Mesenchymal stem cell (in vitro differentiated cells and primary cell): ENCODE measurements around the gene TENT5A. TPM values are rescaled to one million over a fixed set of nuclear protein-coding genes. Genes with fewer than 3 reads are reported as not detected.

Experiments
- DNase-seq: peaks from one replicate; pipeline ENCODE4 v3.0.0-alpha.2; 2013
- H2AFZ ChIP-seq: one replicate; pipeline ENCODE4 v1.6.1; 2013; ENCODE audit warnings: low read depth, mild to moderate bottlenecking, control low read depth, inconsistent platforms, low read length, moderate library complexity
- H2AK5ac ChIP-seq: 2 replicates; pipeline ENCODE4 v1.6.1; 2013; ENCODE audit warnings: low read length, moderate library complexity, mild to moderate bottlenecking, inconsistent platforms; ENCODE audit not compliant: severe bottlenecking
- H2BK120ac ChIP-seq: one replicate; pipeline ENCODE4 v1.6.1; 2013; ENCODE audit warnings: low read depth, mild to moderate bottlenecking, inconsistent platforms, low read length, moderate library complexity
- H2BK12ac ChIP-seq, 2 experiments: one replicate each; pipeline ENCODE4 v1.6.1; 2013; ENCODE audit warnings: inconsistent platforms in 2 of 2, low read length in 2 of 2, mild to moderate bottlenecking in 2 of 2, moderate library complexity in 2 of 2, control low read depth in 1 of 2
- H2BK15ac ChIP-seq: one replicate; pipeline ENCODE4 v1.6.1; 2013; ENCODE audit warnings: mild to moderate bottlenecking, low read depth, inconsistent platforms; ENCODE audit not compliant: poor library complexity, severe bottlenecking
- H2BK5ac ChIP-seq: 2 replicates; pipeline ENCODE4 v1.6.1; 2013; ENCODE audit warnings: low read depth, mild to moderate bottlenecking, low read length, control low read depth, inconsistent platforms; ENCODE audit not compliant: poor library complexity, severe bottlenecking
- H3K14ac ChIP-seq, 2 experiments: one replicate each; pipeline ENCODE4 v1.6.1; 2013; ENCODE audit warnings: inconsistent platforms in 2 of 2, low read length in 2 of 2, control low read depth in 1 of 2, mild to moderate bottlenecking in 1 of 2, moderate library complexity in 1 of 2
- H3K18ac ChIP-seq, 2 experiments: one replicate each; pipeline ENCODE4 v1.6.1; 2013; ENCODE audit warnings: inconsistent platforms in 2 of 2, low read length in 2 of 2, control low read depth in 1 of 2, low read depth in 1 of 2, mild to moderate bottlenecking in 1 of 2
- H3K23ac ChIP-seq, 2 experiments: one replicate each; pipeline ENCODE4 v1.6.1; 2013; ENCODE audit warnings: inconsistent platforms in 2 of 2, low read length in 2 of 2, mild to moderate bottlenecking in 2 of 2, moderate library complexity in 2 of 2, control low read depth in 1 of 2
- H3K27ac ChIP-seq: 2 replicates; pipeline ENCODE4 v1.5.1; 2013; ENCODE audit warnings: mild to moderate bottlenecking, moderate library complexity, low read length, control low read depth, inconsistent platforms; ENCODE audit not compliant: poor library complexity, severe bottlenecking
- H3K27me3 ChIP-seq, 2 experiments: 2 replicates each; pipeline versions ENCODE4 v1.6.1 to v1.7.0; 2013; ENCODE audit warnings: low read length in 2 of 2, mild to moderate bottlenecking in 2 of 2, moderate library complexity in 2 of 2, control low read depth in 1 of 2, inconsistent platforms in 1 of 2; ENCODE audit not compliant: control insufficient read depth in 1 of 2, insufficient read depth in 1 of 2
- H3K36me3 ChIP-seq, 2 experiments: 2 replicates each; pipeline versions ENCODE4 v1.6.1 to v1.7.0; 2013; ENCODE audit warnings: low read length in 2 of 2, control low read depth in 1 of 2, inconsistent platforms in 1 of 2, low read depth in 1 of 2, mild to moderate bottlenecking in 1 of 2; ENCODE audit not compliant: insufficient read depth in 2 of 2, control insufficient read depth in 1 of 2
- H3K4ac ChIP-seq, 2 experiments: one replicate each; pipeline ENCODE4 v1.6.1; 2013; ENCODE audit warnings: inconsistent platforms in 2 of 2, low read length in 2 of 2, mild to moderate bottlenecking in 2 of 2, moderate library complexity in 2 of 2, control low read depth in 1 of 2, low read depth in 1 of 2
- H3K4me1 ChIP-seq: 2 replicates; pipeline ENCODE4 v1.6.1; 2013; ENCODE audit warnings: low read depth, low read length, control low read depth; ENCODE audit not compliant: control insufficient read depth, insufficient read depth
- H3K4me2 ChIP-seq: 2 replicates; pipeline ENCODE4 v1.6.1; 2013; ENCODE audit warnings: low read length, mild to moderate bottlenecking, inconsistent platforms; ENCODE audit not compliant: poor library complexity, severe bottlenecking
- H3K4me3 ChIP-seq, 2 experiments: 2 replicates each; pipeline versions ENCODE4 v1.5.1 to v1.7.0; 2013; ENCODE audit warnings: low read length in 2 of 2, mild to moderate bottlenecking in 2 of 2, control low read depth in 1 of 2, low read depth in 1 of 2; ENCODE audit not compliant: insufficient read depth in 1 of 2
- H3K79me1 ChIP-seq: replicated peaks from 2 replicates; pipeline ENCODE4 v1.6.1; 2013; ENCODE audit warnings: mild to moderate bottlenecking, control low read depth, low read length, inconsistent platforms; ENCODE audit not compliant: poor library complexity, severe bottlenecking
- H3K9ac ChIP-seq: 2 replicates; pipeline ENCODE4 v1.7.0; 2013; ENCODE audit warnings: mild to moderate bottlenecking, low read length, moderate library complexity
- H3K9me3 ChIP-seq: 2 replicates; pipeline ENCODE4 v1.7.0; 2013; ENCODE audit warnings: mild to moderate bottlenecking, low read length; ENCODE audit not compliant: control insufficient read depth
- H4K8ac ChIP-seq: one replicate; pipeline ENCODE4 v1.6.1; 2013; ENCODE audit warnings: inconsistent platforms, mild to moderate bottlenecking, low read length, moderate library complexity
- H4K91ac ChIP-seq: one replicate; pipeline ENCODE4 v1.6.1; 2013; ENCODE audit warnings: mild to moderate bottlenecking, low read length, inconsistent platforms
- WGBS: methylation state at CpG from one replicate; pipeline ENCODE4 v1.1.7; 2013; ENCODE audit warnings: mixed read lengths; 5-methylcytosine and 5-hydroxymethylcytosine counted together
- polyA plus RNA-seq, 2 experiments: library from polyadenylated mRNA; stranded (reverse); fragments of 200-250 nt; gene quantifications; one replicate each; pipeline ENCODE4 v1.2.3, GENCODE V29; 2013

The TENT5A gene
- polyA plus RNA-seq (2013, experiment 1 of 2): 21.2 TPM
- polyA plus RNA-seq (2013, experiment 2 of 2): 20.8 TPM

GRCh38 chr6:81752084-81752920 lies at the start of gene TENT5A:
TSS of gene TENT5A (minus strand) at chr6:81752681. CDS start at chr6:81752141, 540 bp downstream.
- Histone ChIP-seq H3K4me1 (peaks cover 10% of the 10 kb centered on the region), H3K18ac (peak within 1 kb of the TSS; percentile 71 to 96), H3K27ac (peak within 1 kb of the TSS; percentile 86), H4K8ac (peak within 1 kb of the TSS; percentile 88), H3K4me2 (peak within 1 kb of the TSS; percentile 76), H3K4ac (peak within 1 kb of the TSS; percentile 58 to 94), H3K23ac (peak within 1 kb of the TSS in 1 of 2 experiments; percentile 99), H3K9me3 (no peaks in the 10 kb centered on the region), H2BK12ac (peak within 1 kb of the TSS; percentile 21 to 82), H4K91ac (peak within 1 kb of the TSS; percentile 57), H3K27me3 (no peaks in the 10 kb centered on the region), H2AK5ac (no peak within 1 kb of the TSS), H2BK15ac (peak within 1 kb of the TSS; percentile 63), H3K9ac (peak within 1 kb of the TSS; percentile 95), H3K79me1 (peaks cover 7% of the 10 kb centered on the region), H3K4me3 (peak within 1 kb of the TSS; percentile 94 to 97), H2BK120ac (no peak within 1 kb of the TSS), H3K36me3 (peaks cover 0 to 29% of the 10 kb centered on the region in 2 experiments), H3K14ac (peak within 1 kb of the TSS in 1 of 2 experiments; percentile 96), H2AFZ (peak within 1 kb of the TSS; percentile 66), H2BK5ac (no peak within 1 kb of the TSS)
- peak; percentile 95 for DNase-seq
- WGBS: under 1% methylated on average over 53 of the region's 77 CpGs

GRCh38 chr6:81801489-81801888 lies 49.0 kb upstream of the TENT5A start:
- H3K4me3 ChIP-seq: no peak overlapping the region

GRCh38 chr6:81800666-81801065 lies 48.2 kb upstream of the TENT5A start:
- 88% methylated on average over 3 of the region's 3 CpGs for WGBS
- no peak overlapping the region for H2AK5ac ChIP-seq
- no peak for DNase-seq
- no peak overlapping the region for H4K8ac ChIP-seq
- H4K91ac ChIP-seq: no peak overlapping the region
- H3K4ac ChIP-seq: no peak overlapping the region
- no peaks in the 10 kb centered on the region for H3K4me1 ChIP-seq
- H2BK120ac ChIP-seq: no peak overlapping the region
- no peak overlapping the region for H3K4me3 ChIP-seq
- H3K36me3 ChIP-seq: no peaks in the 10 kb centered on the region
- H3K79me1 ChIP-seq: no peaks in the 10 kb centered on the region
- no peak overlapping the region for H3K18ac ChIP-seq
- no peak overlapping the region for H3K4me2 ChIP-seq
- H2BK12ac ChIP-seq: no peak overlapping the region
- no peak overlapping the region for H2BK5ac ChIP-seq
- no peak overlapping the region for H2AFZ ChIP-seq
- H3K14ac ChIP-seq: no peak overlapping the region
- H3K27me3 ChIP-seq: no peaks in the 10 kb centered on the region
- H3K23ac ChIP-seq: no peak overlapping the region
- no peak overlapping the region for H2BK15ac ChIP-seq
- no peak overlapping the region for H3K27ac ChIP-seq
- H3K9ac ChIP-seq: no peak overlapping the region
- no peaks in the 10 kb centered on the region for H3K9me3 ChIP-seq

More at GRCh38 chr6:81801489-81801888, 49.0 kb upstream of the TENT5A start:
- Histone ChIP-seq H3K4me2 (no peak overlapping the region), H3K27me3 (no peaks in the 10 kb centered on the region), H3K23ac (no peak overlapping the region), H3K9ac (no peak overlapping the region), H3K18ac (no peak overlapping the region), H4K8ac (no peak overlapping the region), H3K36me3 (no peaks in the 10 kb centered on the region), H2BK120ac (no peak overlapping the region), H2BK12ac (no peak overlapping the region), H3K4me1 (no peaks in the 10 kb centered on the region), H3K27ac (no peak overlapping the region), H4K91ac (no peak overlapping the region), H3K14ac (no peak overlapping the region), H3K79me1 (no peaks in the 10 kb centered on the region), H2AK5ac (no peak overlapping the region), H2BK15ac (no peak overlapping the region), H2BK5ac (no peak overlapping the region), H3K9me3 (no peaks in the 10 kb centered on the region), H3K4ac (no peak overlapping the region), H2AFZ (no peak overlapping the region)
- DNase-seq: no peak
- 97% methylated on average over 3 of the region's 3 CpGs for WGBS

DNA sequence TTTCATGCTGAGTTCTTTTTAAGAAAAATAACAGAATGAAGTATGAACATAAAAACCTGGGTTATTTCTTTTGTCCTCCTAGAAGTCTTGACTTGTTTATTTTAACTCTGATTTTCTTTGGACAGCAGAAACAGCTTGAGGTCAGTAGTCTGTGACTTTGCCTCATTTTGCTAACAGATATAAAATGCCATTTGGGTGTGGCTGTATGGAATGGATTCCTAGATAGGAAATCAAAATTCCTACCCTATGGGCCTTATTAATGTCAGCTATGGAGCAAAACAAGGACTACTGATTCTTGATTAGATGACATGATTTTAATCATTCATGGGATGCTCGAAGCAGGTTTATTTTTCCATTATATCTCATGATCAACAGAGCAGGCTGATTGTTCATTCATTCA lies 46.8 kb upstream of the TENT5A start:
- H3K9me3 ChIP-seq: no peaks in the 10 kb centered on the region
- no peak overlapping the region for H3K18ac ChIP-seq
- H3K23ac ChIP-seq: no peak overlapping the region
- H4K8ac ChIP-seq: no peak overlapping the region
- H3K4me3 ChIP-seq: no peak overlapping the region
- H3K4me1 ChIP-seq: no peaks in the 10 kb centered on the region
- no peak overlapping the region for H2BK15ac ChIP-seq
- H3K14ac ChIP-seq: no peak overlapping the region
- WGBS: no CpG with 5 or more reads among the region's 1 CpG
- no peak overlapping the region for H2AK5ac ChIP-seq
- H2BK5ac ChIP-seq: no peak overlapping the region
- H3K27ac ChIP-seq: no peak overlapping the region
- no peak overlapping the region for H2BK120ac ChIP-seq
- H4K91ac ChIP-seq: no peak overlapping the region
- DNase-seq: no peak
- no peak overlapping the region for H3K4me2 ChIP-seq
- no peaks in the 10 kb centered on the region for H3K79me1 ChIP-seq
- H2AFZ ChIP-seq: no peak overlapping the region
- H3K27me3 ChIP-seq: no peaks in the 10 kb centered on the region
- no peaks in the 10 kb centered on the region for H3K36me3 ChIP-seq
- H3K4ac ChIP-seq: no peak overlapping the region
- H2BK12ac ChIP-seq: no peak overlapping the region
- no peak overlapping the region for H3K9ac ChIP-seq
